ENCODE data around the gene CLPTM1L.
"Not testable (repeated sequence)": the region's sequence is repeated elsewhere in the genome, so short reads cannot be mapped to it uniquely, and the experiment has no call there.

Gene CLPTM1L

DNA sequence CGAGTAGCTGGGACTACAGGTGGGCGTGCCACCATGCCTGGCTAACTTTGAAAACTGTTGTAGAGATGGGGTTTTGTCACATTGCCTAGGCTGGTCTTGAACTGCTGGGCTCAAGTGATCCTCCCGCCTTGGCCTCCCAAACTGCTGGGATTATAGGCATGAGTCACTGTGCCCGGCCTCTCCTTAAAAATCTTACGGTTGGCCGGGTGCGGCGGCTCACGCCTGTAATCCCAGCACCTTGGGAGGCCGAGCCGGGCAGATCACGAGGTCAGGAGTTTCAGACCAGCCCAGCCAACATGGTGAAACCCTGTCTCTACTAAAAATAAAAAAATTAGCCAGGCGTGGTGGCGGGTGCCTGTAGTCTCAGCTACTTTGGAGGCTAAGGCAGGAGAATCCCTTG lies 2.2 kb downstream of the CLPTM1L start:
- not testable (repeated sequence) for DNase-seq (ENCODE audit: low read depth in 1 of 2, low spot score in 1 of 2)

- DNase-seq (ENCODE audit: low read depth in 1 of 2, low spot score in 1 of 2) = no peak
Observed at GRCh38 chr5:1342268-1342667, 2.6 kb downstream of the CLPTM1L start.

DNA sequence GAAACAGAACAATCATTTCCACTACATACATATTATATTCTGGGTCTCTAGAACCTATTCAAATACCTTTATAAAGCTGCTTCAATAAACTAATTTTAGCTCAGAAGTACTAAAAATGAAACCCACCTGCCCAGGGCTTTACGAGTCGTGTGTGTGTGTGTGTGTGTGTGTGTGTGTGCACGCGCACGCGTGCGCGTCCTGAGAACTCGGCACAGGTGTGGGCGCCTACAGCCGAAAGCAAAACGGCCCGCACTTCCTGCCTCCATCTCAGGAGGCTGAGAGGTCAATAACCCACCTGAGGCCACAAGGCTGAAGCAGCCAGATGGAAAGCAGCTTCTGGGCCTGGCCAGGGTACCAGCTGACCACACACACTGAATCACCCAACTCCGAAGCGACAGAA lies 3.0 kb downstream of the CLPTM1L start:
- no peak for DNase-seq (ENCODE audit: low read depth in 1 of 2, low spot score in 1 of 2)

- not testable (repeated sequence) for DNase-seq (ENCODE audit: low read depth in 1 of 2, low spot score in 1 of 2)
Observed at GRCh38 chr5:1339818-1340210, 5.1 kb downstream of the CLPTM1L start.

- not testable (repeated sequence) for DNase-seq (ENCODE audit: low read depth in 1 of 2, low spot score in 1 of 2)
Observed at GRCh38 chr5:1339139-1339817, 5.6 kb downstream of the CLPTM1L start.

GRCh38 chr5:1338506-1339070 lies 6.3 kb downstream of the CLPTM1L start:
- DNase-seq (ENCODE audit: low read depth in 1 of 2, low spot score in 1 of 2) = no peak

GRCh38 chr5:1338196-1338490 lies 6.8 kb downstream of the CLPTM1L start:
- DNase-seq (ENCODE audit: low read depth in 1 of 2, low spot score in 1 of 2) = no peak

GRCh38 chr5:1337489-1338195 lies 7.3 kb downstream of the CLPTM1L start:
- no peak for DNase-seq (ENCODE audit: low read depth in 1 of 2, low spot score in 1 of 2)

GRCh38 chr5:1336749-1337488 lies 8.0 kb downstream of the CLPTM1L start:
- no peak for DNase-seq (ENCODE audit: low read depth in 1 of 2, low spot score in 1 of 2)

DNA sequence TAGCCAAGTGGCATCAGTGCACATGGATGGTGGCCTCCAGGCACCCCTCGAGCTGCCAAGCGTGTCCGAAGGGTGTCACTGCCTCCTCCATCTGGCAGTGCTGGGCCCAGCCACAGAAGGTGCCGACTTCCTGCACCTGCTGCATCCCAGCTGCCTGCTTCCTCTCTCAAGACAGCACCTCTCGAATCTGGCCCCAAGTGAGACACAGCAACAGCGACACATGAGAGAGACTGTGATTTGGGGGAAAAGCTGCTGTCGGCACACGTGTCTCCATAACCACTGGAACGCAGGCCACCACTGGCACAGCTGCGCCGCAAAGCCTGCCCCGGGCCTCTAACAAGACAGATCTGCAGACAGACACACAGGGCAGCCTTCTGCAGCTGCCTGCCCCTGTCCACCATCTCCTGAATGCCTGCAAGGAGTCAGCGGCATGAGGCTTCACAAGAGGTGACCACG lies 8.8 kb downstream of the CLPTM1L start:
- DNase-seq (ENCODE audit: low read depth in 1 of 2, low spot score in 1 of 2) = no peak

- no peak for DNase-seq (ENCODE audit: low read depth in 1 of 2, low spot score in 1 of 2)
Observed at GRCh38 chr5:1335540-1336095, 9.3 kb downstream of the CLPTM1L start.

- no peak for DNase-seq (ENCODE audit: low read depth in 1 of 2, low spot score in 1 of 2)
Observed at GRCh38 chr5:1334831-1335539, 9.9 kb downstream of the CLPTM1L start.

DNA sequence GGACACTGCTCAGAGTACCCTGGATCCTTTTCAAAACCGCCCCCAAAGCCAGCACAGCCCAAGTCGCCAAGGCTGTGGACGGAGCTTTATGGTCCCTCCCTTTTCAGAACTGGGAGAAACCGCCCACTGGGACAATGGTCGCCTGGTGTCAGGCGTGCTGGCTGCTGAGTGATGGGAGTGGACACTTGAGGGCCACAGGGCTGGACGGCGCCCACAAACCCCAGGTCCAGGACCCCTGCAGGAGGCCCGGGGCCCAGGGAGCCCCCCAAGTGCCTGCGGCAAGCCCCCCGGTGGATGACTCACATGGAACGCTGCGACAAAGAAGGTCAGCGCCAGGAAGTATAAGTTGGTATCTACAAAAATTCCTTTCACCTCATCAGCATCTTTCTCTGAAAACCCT lies 10.9 kb downstream of the CLPTM1L start:
- no peak for DNase-seq (ENCODE audit: low read depth in 1 of 2, low spot score in 1 of 2)

DNA sequence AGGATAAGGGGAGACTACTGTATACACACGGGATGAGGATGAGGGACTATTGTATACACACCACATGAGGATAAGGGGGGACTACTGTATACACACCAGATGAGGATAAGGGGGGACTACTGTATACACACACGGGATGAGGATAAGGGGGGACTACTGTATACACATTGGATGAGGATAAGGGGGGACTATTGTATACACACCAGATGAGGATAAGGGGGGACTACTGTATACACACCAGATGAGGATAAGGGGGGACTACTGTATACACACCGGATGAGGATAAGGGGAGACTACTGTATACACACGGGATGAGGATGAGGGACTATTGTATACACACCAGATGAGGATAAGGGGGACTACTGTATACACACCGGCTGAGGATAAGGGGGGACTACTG lies 11.6 kb downstream of the CLPTM1L start:
- DNase-seq (ENCODE audit: low read depth in 1 of 2, low spot score in 1 of 2) = not testable (repeated sequence)

DNA sequence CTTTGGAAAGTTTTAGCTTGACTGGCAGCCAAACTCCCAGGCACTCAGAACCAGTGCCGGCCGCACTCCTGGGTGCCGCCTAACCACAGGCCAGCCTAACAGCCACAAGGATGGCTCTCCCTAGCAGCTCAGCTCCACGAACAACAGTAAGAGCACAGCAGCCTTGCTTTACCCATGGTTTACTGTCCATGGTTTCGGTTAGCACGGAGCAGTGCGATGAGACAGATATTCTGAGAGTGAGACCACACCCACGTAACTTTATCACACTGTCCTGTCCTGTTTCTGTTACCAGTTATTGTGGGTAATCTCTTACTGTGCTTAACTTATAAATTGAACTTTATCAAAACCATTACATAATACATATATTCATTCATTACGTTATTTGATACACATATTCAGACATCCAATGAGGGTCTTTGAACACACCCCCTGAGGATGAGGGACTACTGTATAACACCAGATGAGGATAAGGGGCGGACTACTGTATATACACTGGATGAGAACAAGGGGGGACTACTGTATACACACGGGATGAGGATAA lies 12.4 kb downstream of the CLPTM1L start:
- DNase-seq (ENCODE audit: low read depth in 1 of 2, low spot score in 1 of 2) = no peak

DNA sequence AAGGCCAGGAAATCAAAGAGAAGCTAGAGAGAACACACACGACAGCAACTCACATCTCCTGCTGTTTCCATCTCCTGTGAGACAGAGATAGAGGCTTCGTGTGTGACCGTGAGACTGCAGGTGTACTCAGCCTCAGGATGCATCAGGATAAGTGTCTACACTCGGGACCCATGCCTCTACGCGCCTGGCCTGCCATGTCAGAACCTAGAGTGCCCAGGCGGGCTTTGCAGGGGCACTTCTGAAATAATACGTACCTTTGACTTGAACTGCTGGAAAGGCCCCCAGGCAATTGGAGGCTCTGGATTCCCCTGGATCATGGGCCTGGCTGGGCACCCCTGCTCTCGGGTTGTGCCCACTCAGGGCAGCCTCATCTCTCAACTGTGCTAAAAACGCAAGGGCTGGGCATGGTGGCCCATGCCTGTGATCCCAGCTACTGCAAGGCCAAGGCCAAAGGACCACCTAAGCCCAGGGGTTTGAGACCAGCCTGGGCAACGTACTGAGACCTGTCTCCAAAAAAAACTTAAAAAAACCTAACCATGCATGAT lies 13.0 kb downstream of the CLPTM1L start:
- DNase-seq (ENCODE audit: low read depth in 1 of 2, low spot score in 1 of 2) = no peak

GRCh38 chr5:1330847-1331831 lies 13.8 kb downstream of the CLPTM1L start:
- no peak for DNase-seq (ENCODE audit: low read depth in 1 of 2, low spot score in 1 of 2)

GRCh38 chr5:1330146-1330846 lies 14.6 kb downstream of the CLPTM1L start:
- DNase-seq (ENCODE audit: low read depth in 1 of 2, low spot score in 1 of 2) = no peak
